Peyer's patch (tissue), 4 donors: ENCODE measurements around the gene GRIA4.

ENCODE experiments used
- CTCF ChIP-seq, 6 experiments: fragments of 450-650 bp in 4 of 6; fragments of 200-600 bp in 2 of 6; sonication (generic) in 1 of 6; IDR thresholded peaks; one replicate each; pipeline ENCODE4 v1.5.1; 2017 to 2019; ENCODE audit warnings: antibody characterized with exemption in 6 of 6, mild to moderate bottlenecking in 3 of 6, moderate library complexity in 1 of 6
- POLR2A ChIP-seq, 2 donors: fragments of 450-650 bp; IDR thresholded peaks; one replicate each; pipeline ENCODE4 v1.5.1; 2017; ENCODE audit warnings: antibody characterized with exemption in 2 of 2, mild to moderate bottlenecking in 2 of 2, moderate library complexity in 2 of 2

- TF ChIP-seq CTCF (IDR thresholded peaks at IDR 0.05) = no peak
- TF ChIP-seq POLR2A (IDR thresholded peaks at IDR 0.05) = no peak
Observed at GRCh38 chr11:105786741-105787140, 176.9 kb downstream of the GRIA4 start.
